Natural killer cell (primary cell): ENCODE data around the gene RNF39. TPM values are rescaled to one million over a fixed set of nuclear protein-coding genes. Genes with fewer than 3 reads are reported as not detected.

Experiments
- ATAC-seq, 3 donors: fragments of 150-1000 bp in 2 of 3; fragments of 200-7000 bp in 1 of 3; cut with Tn5 transposase; 1 replicate in 1 of 3; 2 replicates in 2 of 3; pipeline ENCODE4 v1.10.0; 2021; ENCODE audit warnings: mild to moderate bottlenecking in 2 of 3, moderate library complexity in 2 of 3
- DNase-seq, 2 donors: peaks; one replicate each; pipeline versions ENCODE4 v3.0.0 to v3.0.0-alpha.2; 2013 to 2021; ENCODE audit warnings: mixed read lengths in 1 of 2
- H3K27ac ChIP-seq: one replicate; pipeline ENCODE4 v1.5.1; 2013; ENCODE audit warnings: mild to moderate bottlenecking, low read length
- H3K27me3 ChIP-seq: one replicate; pipeline ENCODE4 v1.6.1; 2013; ENCODE audit warnings: low read length; ENCODE audit not compliant: control insufficient read depth, insufficient read depth
- H3K36me3 ChIP-seq: one replicate; pipeline ENCODE4 v1.6.1; 2013; ENCODE audit warnings: low read length; ENCODE audit not compliant: control insufficient read depth, insufficient read depth
- H3K4me1 ChIP-seq: one replicate; pipeline ENCODE4 v1.6.1; 2013; ENCODE audit warnings: low read length; ENCODE audit not compliant: control insufficient read depth, insufficient read depth
- H3K4me3 ChIP-seq: one replicate; pipeline ENCODE4 v1.5.1; 2013; ENCODE audit warnings: low read length
- H3K9me3 ChIP-seq: one replicate; pipeline ENCODE4 v1.6.1; 2013; ENCODE audit warnings: low read length; ENCODE audit not compliant: control insufficient read depth, insufficient read depth
- H3K27ac Mint-ChIP-seq, 2 donors: one replicate each; pipeline ENCODE4 v1.8.0; 2022; ENCODE audit warnings: mild to moderate bottlenecking in 2 of 2, mixed read lengths in 2 of 2, moderate library complexity in 1 of 2
- H3K27me3 Mint-ChIP-seq, 2 donors: one replicate each; pipeline ENCODE4 v1.8.0; 2022; ENCODE audit warnings: low read depth in 2 of 2, mixed read lengths in 2 of 2
- H3K36me3 Mint-ChIP-seq: one replicate; pipeline ENCODE4 v1.8.0; 2022; ENCODE audit warnings: mixed read lengths
- H3K4me1 Mint-ChIP-seq, 2 donors: one replicate each; pipeline ENCODE4 v1.8.0; 2022; ENCODE audit warnings: mixed read lengths in 2 of 2
- H3K4me3 Mint-ChIP-seq: one replicate; pipeline ENCODE4 v1.8.0; 2022; ENCODE audit warnings: mild to moderate bottlenecking, moderate library complexity, mixed read lengths
- H3K9me3 Mint-ChIP-seq, 2 donors: one replicate each; pipeline ENCODE4 v1.8.0; 2022; ENCODE audit warnings: mixed read lengths in 2 of 2
- CTCF ChIP-seq: fragments of 200-600 bp; IDR thresholded peaks from one replicate; pipeline ENCODE4 v1.8.0; 2022; ENCODE audit warnings: antibody characterized with exemption
- WGBS: methylation state at CpG from one replicate; pipeline ENCODE4 v1.1.7; 2013; ENCODE audit warnings: missing lambda C conversion rate; ENCODE audit not compliant: insufficient coverage; 5-methylcytosine and 5-hydroxymethylcytosine counted together
- intact Hi-C: fragments of 100-400 bp; cut with micrococcal nuclease; formaldehyde crosslinking; loops from one replicate; pipeline ENCODE4 v1.14.2; 2022
- total RNA-seq, 4 donors: library from RNA; stranded (reverse); fragments of 120-200 nt in 1 of 4; gene quantifications; one replicate each; pipeline versions ENCODE4 v1.2.3 to v1.2.4, GENCODE V29; 2013 to 2022

RNF39 gene
- total RNA-seq, 3 donors from 2014 or later (not counting 1 experiment from before 2014, with no cell fraction given): not detected

- no peaks in the 10 kb centered on the region for H3K9me3 ChIP-seq
- Mint-ChIP-seq H3K4me3 (peak overlapping the region; percentile 73), H3K4me1 (peaks cover 34 to 37% of the 10 kb centered on the region in 2 donors), H3K36me3 (no peaks in the 10 kb centered on the region), H3K27ac (peak overlapping the region in 1 of 2 donors; percentile 80), H3K9me3 (no peaks in the 10 kb centered on the region), H3K27me3 (peaks cover 49 to 57% of the 10 kb centered on the region in 2 donors)
- DNase-seq (peak; percentile 55 to 75), ATAC-seq (peak; percentile 66 to 67 (median 66))
- H3K27ac ChIP-seq: peak overlapping the region; percentile 11
- H3K4me3 ChIP-seq: peak overlapping the region; percentile 45
- H3K36me3 ChIP-seq: no peaks in the 10 kb centered on the region
- H3K27me3 ChIP-seq: peaks cover 40% of the 10 kb centered on the region
- intact Hi-C loops: loop anchor here (5.0 kb wide), 1 partner anchor 296 kb away; no protein-coding TSS in a partner anchor
- no peak for TF ChIP-seq CTCF
- WGBS: 6% methylated on average over 51 of the region's 51 CpGs
- peaks cover 38% of the 10 kb centered on the region for H3K4me1 ChIP-seq
Measured at GRCh38 chr6:30101444-30102413, 26.2 kb upstream of the RNF39 start.

GRCh38 chr6:30100585-30101443 lies 25.2 kb upstream of the RNF39 start:
- ATAC-seq (no peak), DNase-seq (peak in 1 of 2 donors; percentile 39)
- H3K4me1 ChIP-seq: peaks cover 38% of the 10 kb centered on the region
- no peak for TF ChIP-seq CTCF
- peak overlapping the region in 1 of 2 donors; percentile 80 for H3K27ac Mint-ChIP-seq
- WGBS: 2% methylated on average over 47 of the region's 47 CpGs
- H3K27me3 ChIP-seq: peaks cover 40% of the 10 kb centered on the region
- no peaks in the 10 kb centered on the region for H3K36me3 ChIP-seq
- intact Hi-C loops: loop anchor here (5.0 kb wide), 1 partner anchor 296 kb away; no protein-coding TSS in a partner anchor
- H3K36me3 Mint-ChIP-seq: no peaks in the 10 kb centered on the region
- no peaks in the 10 kb centered on the region for H3K9me3 ChIP-seq
- no peak overlapping the region for H3K4me3 ChIP-seq
- H3K4me3 Mint-ChIP-seq: peak overlapping the region; percentile 73
- peaks cover 34 to 37% of the 10 kb centered on the region in 2 donors for H3K4me1 Mint-ChIP-seq
- H3K27me3 Mint-ChIP-seq: peaks cover 51 to 55% of the 10 kb centered on the region in 2 donors
- no peaks in the 10 kb centered on the region for H3K9me3 Mint-ChIP-seq
- H3K27ac ChIP-seq: no peak overlapping the region

GRCh38 chr6:30100154-30100553 lies 24.6 kb upstream of the RNF39 start:
- no peak overlapping the region for H3K27ac ChIP-seq
- H3K9me3 Mint-ChIP-seq: no peaks in the 10 kb centered on the region
- peak overlapping the region; percentile 61 for H3K4me3 Mint-ChIP-seq
- no peaks in the 10 kb centered on the region for H3K36me3 ChIP-seq
- WGBS: 38% methylated on average over 5 of the region's 8 CpGs
- no peak overlapping the region for H3K27ac Mint-ChIP-seq
- TF ChIP-seq CTCF: no peak
- H3K4me1 Mint-ChIP-seq: peaks cover 34 to 37% of the 10 kb centered on the region in 2 donors
- DNase-seq: no peak
- H3K36me3 Mint-ChIP-seq: no peaks in the 10 kb centered on the region
- intact Hi-C loops: loop anchor here (5.0 kb wide), 1 partner anchor 297 kb away; no protein-coding TSS in a partner anchor
- no peak for ATAC-seq
- peaks cover 40% of the 10 kb centered on the region for H3K27me3 ChIP-seq
- H3K27me3 Mint-ChIP-seq: peaks cover 55 to 58% of the 10 kb centered on the region in 2 donors
- no peak overlapping the region for H3K4me3 ChIP-seq
- H3K9me3 ChIP-seq: no peaks in the 10 kb centered on the region
- peaks cover 38% of the 10 kb centered on the region for H3K4me1 ChIP-seq
